ENCODE measurements around the gene CDK16.

CDK16 gene

GRCh38 chrX:47232803-47233332 lies 14.4 kb downstream of the CDK16 start, which contains the start of gene USP11:
Gene USP11, plus strand, starts transcription at chrX:47233009. Its CDS starts 35 bp downstream, at chrX:47233044.
- TF ChIP-seq PPARA (CRISPR knock-in tag; IDR thresholded peaks at IDR 0.05; ENCODE audit: borderline replicate concordance) (no peak), SNAI2 (CRISPR knock-in tag; IDR thresholded peaks at IDR 0.05) (0 out of 2 replicates have a peak, but pooled peaks have one; percentile 76)
- peak; percentile 66 for ATAC-seq

GRCh38 chrX:47233333-47234113 lies 15.0 kb downstream of the CDK16 start:
- ATAC-seq, result peak; percentile 94
- no peak for TF ChIP-seq ISL1 (CRISPR knock-in tag; IDR thresholded peaks at IDR 0.05)
- no peak for TF ChIP-seq RARB (CRISPR knock-in tag; IDR thresholded peaks at IDR 0.05)
- TF ChIP-seq, protein P1, sequence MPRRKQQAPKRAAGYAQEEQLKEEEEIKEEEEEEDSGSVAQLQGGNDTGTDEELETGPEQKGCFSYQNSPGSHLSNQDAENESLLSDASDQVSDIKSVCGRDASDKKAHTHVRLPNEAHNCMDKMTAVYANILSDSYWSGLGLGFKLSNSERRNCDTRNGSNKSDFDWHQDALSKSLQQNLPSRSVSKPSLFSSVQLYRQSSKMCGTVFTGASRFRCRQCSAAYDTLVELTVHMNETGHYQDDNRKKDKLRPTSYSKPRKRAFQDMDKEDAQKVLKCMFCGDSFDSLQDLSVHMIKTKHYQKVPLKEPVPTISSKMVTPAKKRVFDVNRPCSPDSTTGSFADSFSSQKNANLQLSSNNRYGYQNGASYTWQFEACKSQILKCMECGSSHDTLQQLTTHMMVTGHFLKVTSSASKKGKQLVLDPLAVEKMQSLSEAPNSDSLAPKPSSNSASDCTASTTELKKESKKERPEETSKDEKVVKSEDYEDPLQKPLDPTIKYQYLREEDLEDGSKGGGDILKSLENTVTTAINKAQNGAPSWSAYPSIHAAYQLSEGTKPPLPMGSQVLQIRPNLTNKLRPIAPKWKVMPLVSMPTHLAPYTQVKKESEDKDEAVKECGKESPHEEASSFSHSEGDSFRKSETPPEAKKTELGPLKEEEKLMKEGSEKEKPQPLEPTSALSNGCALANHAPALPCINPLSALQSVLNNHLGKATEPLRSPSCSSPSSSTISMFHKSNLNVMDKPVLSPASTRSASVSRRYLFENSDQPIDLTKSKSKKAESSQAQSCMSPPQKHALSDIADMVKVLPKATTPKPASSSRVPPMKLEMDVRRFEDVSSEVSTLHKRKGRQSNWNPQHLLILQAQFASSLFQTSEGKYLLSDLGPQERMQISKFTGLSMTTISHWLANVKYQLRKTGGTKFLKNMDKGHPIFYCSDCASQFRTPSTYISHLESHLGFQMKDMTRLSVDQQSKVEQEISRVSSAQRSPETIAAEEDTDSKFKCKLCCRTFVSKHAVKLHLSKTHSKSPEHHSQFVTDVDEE (CRISPR knock-in tag; IDR thresholded peaks at IDR 0.05), result no peak
- TF ChIP-seq, protein P2, sequence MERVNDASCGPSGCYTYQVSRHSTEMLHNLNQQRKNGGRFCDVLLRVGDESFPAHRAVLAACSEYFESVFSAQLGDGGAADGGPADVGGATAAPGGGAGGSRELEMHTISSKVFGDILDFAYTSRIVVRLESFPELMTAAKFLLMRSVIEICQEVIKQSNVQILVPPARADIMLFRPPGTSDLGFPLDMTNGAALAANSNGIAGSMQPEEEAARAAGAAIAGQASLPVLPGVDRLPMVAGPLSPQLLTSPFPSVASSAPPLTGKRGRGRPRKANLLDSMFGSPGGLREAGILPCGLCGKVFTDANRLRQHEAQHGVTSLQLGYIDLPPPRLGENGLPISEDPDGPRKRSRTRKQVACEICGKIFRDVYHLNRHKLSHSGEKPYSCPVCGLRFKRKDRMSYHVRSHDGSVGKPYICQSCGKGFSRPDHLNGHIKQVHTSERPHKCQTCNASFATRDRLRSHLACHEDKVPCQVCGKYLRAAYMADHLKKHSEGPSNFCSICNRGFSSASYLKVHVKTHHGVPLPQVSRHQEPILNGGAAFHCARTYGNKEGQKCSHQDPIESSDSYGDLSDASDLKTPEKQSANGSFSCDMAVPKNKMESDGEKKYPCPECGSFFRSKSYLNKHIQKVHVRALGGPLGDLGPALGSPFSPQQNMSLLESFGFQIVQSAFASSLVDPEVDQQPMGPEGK (CRISPR knock-in tag; IDR thresholded peaks at IDR 0.05; ENCODE audit: borderline replicate concordance), result no peak; the same call in 1 of the 2 replicates
- no peak for TF ChIP-seq ZNF8 (CRISPR knock-in tag; IDR thresholded peaks at IDR 0.05)
- TF ChIP-seq ZFP3 (CRISPR knock-in tag; IDR thresholded peaks at IDR 0.05), result no peak
- TF ChIP-seq ESRRG (CRISPR knock-in tag; IDR thresholded peaks at IDR 0.05), result no peak
- TF ChIP-seq OSR1 (CRISPR knock-in tag; IDR thresholded peaks at IDR 0.05), result no peak
- no peak for TF ChIP-seq PPARA (CRISPR knock-in tag; IDR thresholded peaks at IDR 0.05; ENCODE audit: borderline replicate concordance)
- TF ChIP-seq GLIS3 (CRISPR knock-in tag; IDR thresholded peaks at IDR 0.05), result no peak
- no peak for TF ChIP-seq TCF4 (CRISPR knock-in tag; IDR thresholded peaks at IDR 0.05; ENCODE audit: borderline replicate concordance)
- TF ChIP-seq ARNTL (CRISPR knock-in tag; IDR thresholded peaks at IDR 0.05; ENCODE audit: borderline replicate concordance, low read depth), result no peak
- no peak for TF ChIP-seq TOX (CRISPR knock-in tag; IDR thresholded peaks at IDR 0.05; ENCODE audit: borderline replicate concordance)
- no peak for TF ChIP-seq ZNF565 (CRISPR knock-in tag; conservative IDR thresholded peaks at IDR 0.05; ENCODE audit: low read depth)
- TF ChIP-seq ZNF70 (CRISPR knock-in tag; IDR thresholded peaks at IDR 0.05), result no peak

DNA sequence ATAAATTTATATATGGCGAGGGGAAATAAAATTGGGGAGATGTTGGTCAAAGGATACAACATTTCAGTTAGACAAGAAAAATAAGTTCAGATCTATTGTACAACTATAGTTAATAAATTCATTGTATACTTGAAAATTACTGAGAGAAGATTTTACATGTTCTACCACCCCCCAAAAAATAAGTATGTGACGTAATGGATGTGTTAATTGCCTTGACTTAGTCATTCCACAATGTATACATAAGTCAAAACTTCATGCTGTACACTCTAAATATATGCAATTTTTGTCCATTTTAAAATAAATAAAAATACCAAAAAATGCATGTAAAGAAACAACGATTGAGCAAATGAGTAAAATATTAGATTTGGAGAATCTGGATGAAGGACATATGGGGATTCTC lies 16.1 kb downstream of the CDK16 start:
- no peak for ATAC-seq
- no peak for TF ChIP-seq RARB (CRISPR knock-in tag; IDR thresholded peaks at IDR 0.05)
- TF ChIP-seq ZNF565 (CRISPR knock-in tag; conservative IDR thresholded peaks at IDR 0.05; ENCODE audit: low read depth), result no peak
- TF ChIP-seq ESRRG (CRISPR knock-in tag; IDR thresholded peaks at IDR 0.05), result no peak
- TF ChIP-seq ZNF70 (CRISPR knock-in tag; IDR thresholded peaks at IDR 0.05), result no peak
- TF ChIP-seq SNAI2 (CRISPR knock-in tag; IDR thresholded peaks at IDR 0.05), result no peak
- TF ChIP-seq, protein P1 (CRISPR knock-in tag; IDR thresholded peaks at IDR 0.05), result no peak
- TF ChIP-seq OSR1 (CRISPR knock-in tag; IDR thresholded peaks at IDR 0.05), result no peak
- no peak for TF ChIP-seq CSDC2 (CRISPR knock-in tag; IDR thresholded peaks at IDR 0.05)
- TF ChIP-seq BACH2 (CRISPR knock-in tag; IDR thresholded peaks at IDR 0.05; ENCODE audit: borderline replicate concordance), result no peak
- TF ChIP-seq ARNTL (CRISPR knock-in tag; IDR thresholded peaks at IDR 0.05; ENCODE audit: borderline replicate concordance, low read depth), result no peak
- TF ChIP-seq, protein P2 (CRISPR knock-in tag; IDR thresholded peaks at IDR 0.05; ENCODE audit: borderline replicate concordance), result no peak
- TF ChIP-seq GLIS3 (CRISPR knock-in tag; IDR thresholded peaks at IDR 0.05), result no peak
- no peak for TF ChIP-seq ZNF8 (CRISPR knock-in tag; IDR thresholded peaks at IDR 0.05)
- TF ChIP-seq, protein P3, sequence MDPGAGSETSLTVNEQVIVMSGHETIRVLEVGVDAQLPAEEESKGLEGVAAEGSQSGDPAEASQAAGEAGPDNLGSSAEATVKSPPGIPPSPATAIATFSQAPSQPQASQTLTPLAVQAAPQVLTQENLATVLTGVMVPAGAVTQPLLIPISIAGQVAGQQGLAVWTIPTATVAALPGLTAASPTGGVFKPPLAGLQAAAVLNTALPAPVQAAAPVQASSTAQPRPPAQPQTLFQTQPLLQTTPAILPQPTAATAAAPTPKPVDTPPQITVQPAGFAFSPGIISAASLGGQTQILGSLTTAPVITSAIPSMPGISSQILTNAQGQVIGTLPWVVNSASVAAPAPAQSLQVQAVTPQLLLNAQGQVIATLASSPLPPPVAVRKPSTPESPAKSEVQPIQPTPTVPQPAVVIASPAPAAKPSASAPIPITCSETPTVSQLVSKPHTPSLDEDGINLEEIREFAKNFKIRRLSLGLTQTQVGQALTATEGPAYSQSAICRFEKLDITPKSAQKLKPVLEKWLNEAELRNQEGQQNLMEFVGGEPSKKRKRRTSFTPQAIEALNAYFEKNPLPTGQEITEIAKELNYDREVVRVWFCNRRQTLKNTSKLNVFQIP (CRISPR knock-in tag; IDR thresholded peaks at IDR 0.05; ENCODE audit: borderline replicate concordance, low read depth), result no peak
- no peak for TF ChIP-seq PPARA (CRISPR knock-in tag; IDR thresholded peaks at IDR 0.05; ENCODE audit: borderline replicate concordance)

Measured in SK-N-SH treated with all-trans-retinoic acid at 6 μM for 48 hours (cell line).